Glomerular visceral epithelial cell (primary cell): Measurements from ENCODE around the gene SRRM2.
A peak's percentile ranks its signal among the peaks of the same experiment; 100 is the strongest.

ENCODE experiments used
- DNase-seq: peaks from one replicate; pipeline ENCODE4 v3.0.0-alpha.2; 2016; ENCODE audit errors: extremely low spot score

Gene SRRM2

DNA sequence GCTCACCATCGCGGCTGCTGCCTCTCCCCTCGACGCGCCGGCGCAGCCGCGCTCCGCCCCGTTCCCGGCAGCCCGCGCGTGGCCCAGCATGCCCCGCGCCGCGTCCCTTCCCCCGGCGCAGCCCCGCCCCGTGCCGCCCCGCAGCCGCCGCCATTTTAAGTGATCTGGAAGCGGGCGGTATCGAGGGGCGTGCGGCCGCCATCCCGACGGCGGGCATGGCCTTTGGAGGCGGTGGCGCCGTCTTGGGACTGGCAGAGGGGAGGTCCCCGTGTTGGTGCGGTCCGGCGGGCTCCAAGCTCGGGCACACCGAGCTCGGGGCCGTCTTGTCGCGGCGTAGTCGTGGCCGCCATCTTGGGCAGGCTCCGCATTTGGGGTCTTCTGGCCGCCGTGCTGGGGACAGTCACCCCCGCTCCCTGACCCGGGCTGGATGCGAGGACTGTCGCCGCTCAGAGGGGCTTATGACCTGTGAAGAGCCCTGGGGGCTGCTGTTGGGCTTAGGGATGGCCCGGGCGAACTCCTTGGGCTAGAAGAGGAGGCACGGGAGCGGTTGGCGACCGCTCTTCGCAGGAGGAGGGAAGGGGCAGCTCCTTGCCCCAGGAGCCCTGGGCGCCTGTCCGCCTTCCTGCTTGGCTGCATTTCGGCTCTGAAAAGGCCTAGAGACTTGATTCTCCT, 24.9 kb downstream of the SRRM2 start, which contains the start of gene ELOB:
Gene ELOB, minus strand, starts transcription at position 50 of the 672 bp plus-strand sequence. Its CDS starts 41 bp downstream, at position 9.
- peak; percentile 82 for DNase-seq

DNA sequence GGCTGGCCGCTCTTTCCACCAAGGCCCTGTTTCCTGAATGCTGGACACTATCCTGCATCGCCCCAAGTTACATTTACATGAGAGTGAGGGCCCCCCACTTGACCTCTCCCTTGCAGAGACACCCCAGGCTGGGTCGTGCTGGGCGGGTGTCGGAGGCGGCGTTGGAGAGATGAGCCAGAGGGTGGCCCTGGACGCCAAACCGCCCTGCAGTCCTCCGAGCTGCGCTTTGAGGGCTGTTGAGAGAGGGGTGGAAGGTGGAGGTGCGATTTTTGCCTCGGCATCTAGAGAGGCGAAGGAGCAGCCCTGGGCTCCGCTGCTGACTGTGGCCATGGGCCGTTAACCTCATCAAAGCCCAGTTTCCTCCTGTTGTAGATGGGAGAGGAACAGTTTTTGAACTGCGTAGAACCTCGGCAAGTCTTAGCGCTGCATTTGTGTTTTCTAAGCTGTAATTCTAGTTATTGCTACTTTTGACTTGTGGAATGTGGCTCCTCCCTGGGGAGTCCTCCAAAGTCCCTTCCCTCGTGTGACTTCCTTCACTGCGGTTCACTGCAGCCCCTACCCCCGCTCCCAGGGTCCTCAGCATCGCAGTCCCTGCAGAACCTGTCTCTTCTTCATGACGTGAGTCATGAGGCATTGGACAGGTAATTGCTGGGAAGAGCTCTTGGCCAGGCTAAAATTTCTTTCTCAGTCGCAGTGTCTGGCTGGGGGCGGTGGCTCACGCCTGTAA, 25.6 kb downstream of the SRRM2 start:
- DNase-seq = no peak

GRCh38 chr16:2778630-2778958, 26.2 kb downstream of the SRRM2 start:
- no peak for DNase-seq

- no peak for DNase-seq
Observed at GRCh38 chr16:2779151-2779920, 26.9 kb downstream of the SRRM2 start.

DNA sequence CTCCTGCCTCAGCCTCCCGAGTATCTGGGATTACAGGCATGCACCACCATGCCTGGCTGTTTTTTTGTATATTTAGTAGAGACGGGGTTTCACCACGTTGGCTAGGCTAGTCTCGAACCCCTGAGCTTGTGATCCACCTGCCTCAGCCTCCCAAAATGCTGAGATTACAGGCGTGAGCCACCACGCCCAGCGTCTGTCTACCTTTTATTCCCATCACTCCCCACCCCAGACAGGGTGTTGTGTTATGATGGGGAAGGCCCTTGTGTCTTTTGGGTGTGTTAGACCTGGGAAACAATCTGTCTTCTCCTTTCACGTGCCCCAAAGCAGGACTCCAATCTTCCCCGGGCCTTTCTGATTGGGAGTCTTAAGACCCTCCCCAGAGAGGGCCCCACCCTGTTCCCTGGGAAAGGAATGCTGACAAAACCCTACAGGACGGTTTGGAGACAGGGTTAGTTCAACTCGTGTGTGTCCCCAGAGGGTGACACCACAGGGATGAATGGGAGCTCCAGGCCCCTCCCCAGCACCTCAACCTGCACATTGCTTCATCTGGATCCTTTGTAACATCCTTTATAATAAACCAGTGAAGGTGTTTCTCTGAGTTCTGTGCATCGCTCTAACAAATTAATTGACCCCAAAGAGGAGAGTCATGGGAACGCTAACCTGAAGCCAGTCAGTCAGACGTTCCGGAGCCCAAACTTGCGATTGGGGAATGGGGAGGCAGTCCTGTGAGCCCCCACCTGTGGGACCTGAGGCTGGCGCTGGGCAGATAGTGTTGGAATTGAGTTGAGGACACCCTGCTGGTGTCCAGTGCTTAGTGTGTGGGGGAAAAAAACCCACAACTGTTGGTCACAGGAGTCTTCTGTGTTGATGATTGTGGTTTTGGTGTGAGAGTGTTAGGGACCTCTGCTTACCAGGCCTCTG, 27.8 kb downstream of the SRRM2 start:
- no peak for DNase-seq

DNA sequence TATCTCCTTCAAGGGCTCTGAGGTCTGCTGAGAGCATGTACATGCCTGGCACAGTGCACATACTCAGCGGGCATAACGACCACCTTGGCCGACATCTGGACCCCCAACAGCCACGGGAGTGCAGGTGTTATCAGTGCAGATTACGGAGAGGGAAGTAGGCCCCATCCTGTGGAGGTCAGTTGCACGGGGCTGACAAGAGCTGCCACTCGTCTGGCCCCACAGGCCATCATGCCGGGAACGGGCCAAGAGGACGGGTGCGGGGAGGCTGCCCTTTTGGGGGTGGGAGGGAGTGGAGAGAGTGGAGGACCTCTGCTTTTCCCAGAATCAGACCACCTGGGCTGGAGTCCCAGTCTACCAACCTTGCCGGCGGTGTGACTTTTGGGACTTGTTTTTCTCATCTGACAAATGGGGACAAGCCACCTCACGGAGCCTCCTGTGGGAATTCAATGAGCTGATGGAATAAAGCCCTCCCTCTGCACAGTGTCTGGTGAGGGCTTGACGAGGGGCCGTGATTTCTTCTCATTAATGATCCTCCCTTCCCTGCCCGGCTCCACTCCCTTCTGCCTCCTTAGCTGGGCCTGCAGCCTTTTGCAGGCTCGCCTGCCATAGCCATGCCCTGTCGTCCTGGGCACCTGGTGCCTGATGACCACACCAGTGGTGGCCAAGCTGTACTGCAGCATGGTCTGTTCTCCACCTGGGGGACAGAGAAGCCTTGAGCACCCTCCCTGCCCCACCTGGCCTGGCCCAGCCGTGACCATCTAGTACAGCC, 30.3 kb downstream of the SRRM2 start:
- DNase-seq = no peak

DNA sequence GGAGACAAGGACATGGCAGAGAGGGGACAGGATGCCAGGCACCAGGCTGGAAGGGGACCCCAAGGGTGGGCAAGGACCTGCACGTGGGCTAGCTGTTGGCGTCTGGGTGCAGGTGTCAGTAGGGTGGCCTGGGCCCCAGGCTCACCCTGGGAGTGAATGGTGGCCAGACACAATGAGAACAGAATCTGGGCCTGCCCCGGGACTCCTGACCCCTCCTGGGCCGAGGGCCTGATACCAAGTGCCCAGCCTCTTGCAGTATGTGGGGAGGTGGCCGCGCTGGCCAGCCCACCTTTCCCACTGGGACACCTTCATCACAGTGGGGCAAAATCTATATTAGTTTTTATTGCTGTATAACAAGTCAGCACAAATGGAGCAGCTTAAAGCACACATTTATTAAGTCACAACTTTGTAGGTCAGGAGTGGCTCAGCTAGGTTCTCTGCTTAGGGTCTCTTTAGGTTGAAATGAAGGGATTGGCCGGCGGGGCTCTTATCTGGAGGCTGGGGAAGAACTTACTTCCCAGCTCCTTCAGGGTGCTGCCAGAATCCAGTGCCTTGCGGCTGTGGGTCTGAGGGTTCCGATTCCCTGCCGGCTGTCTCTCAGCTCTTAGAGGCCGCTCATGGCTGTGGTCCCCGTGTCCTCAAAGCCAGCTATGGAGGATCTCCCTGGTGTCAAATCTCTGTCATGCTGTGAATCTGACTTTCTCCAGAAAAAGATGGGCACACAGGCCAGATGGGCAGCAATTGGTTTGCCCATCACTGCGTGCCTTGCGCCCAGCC, 31.3 kb downstream of the SRRM2 start:
- DNase-seq = no peak

- DNase-seq = no peak
Observed at GRCh38 chr16:2784358-2785100, 32.1 kb downstream of the SRRM2 start.

GRCh38 chr16:2785101-2785991, 32.9 kb downstream of the SRRM2 start:
- DNase-seq = no peak

DNA sequence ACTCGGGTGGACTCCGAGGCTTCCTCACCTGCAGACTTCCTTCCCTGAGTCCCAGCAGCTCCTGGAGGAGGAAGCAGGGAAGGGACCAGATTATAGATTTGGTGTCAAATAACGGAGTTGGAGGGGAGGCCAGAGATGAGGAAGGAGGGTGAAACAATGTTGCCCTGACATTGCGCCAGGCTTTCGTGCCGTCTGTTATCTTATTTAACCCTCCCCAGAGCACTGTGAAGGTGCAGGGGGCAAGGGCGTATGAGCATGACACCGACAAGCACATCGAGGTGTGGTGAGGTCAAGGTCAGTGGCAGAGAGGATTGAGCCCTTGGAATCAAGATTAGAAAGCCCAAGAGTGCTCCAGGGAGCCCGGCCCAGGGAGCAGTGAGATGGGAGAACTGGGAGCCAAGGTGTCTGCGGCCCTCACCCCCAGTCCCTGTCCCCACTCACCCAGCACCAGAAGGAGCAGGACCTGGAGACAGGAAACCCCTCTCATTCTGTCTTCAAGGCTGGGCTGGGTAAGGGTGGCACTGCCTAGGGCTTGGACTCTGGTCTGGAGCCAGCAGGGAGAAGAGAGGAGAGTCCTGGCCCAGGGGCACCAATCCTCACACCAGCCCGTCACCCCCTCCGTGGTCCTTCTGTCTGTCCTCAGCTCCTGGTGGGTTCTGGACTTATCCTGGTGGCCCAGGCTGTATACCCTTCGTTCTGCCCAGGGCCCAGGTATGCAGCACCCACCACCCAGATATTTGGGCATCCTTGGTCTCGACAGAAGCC, 33.8 kb downstream of the SRRM2 start:
- DNase-seq = no peak

DNA sequence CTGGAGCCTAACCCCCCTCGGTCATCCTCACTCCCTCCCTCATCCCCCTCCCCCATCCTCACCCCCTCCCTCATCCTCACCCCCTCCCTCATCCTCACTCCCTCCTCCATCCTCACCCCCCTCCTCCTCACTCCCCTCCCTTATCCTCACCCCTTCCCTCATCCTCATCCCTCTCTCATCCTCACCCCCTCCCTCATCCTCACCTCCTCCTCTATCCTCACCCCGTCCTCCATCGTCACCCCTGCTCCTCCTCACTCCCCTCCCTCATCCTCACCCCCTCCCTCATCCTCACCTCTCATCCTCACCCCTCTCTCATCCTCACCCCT, 34.4 kb downstream of the SRRM2 start:
- DNase-seq = no peak

- no peak for DNase-seq
Observed at GRCh38 chr16:2787406-2787805, 35.0 kb downstream of the SRRM2 start, which contains the start of gene PRSS33. Gene PRSS33 (minus strand): TSS chr16:2787560. CDS start chr16:2786547, 1,013 bp downstream.

- no peak for DNase-seq
Observed at GRCh38 chr16:2787961-2788360, 35.5 kb downstream of the SRRM2 start.

GRCh38 chr16:2790631-2791030, 38.2 kb downstream of the SRRM2 start:
- no peak for DNase-seq

GRCh38 chr16:2791174-2791573, 38.7 kb downstream of the SRRM2 start:
- no peak for DNase-seq

- DNase-seq = no peak
Observed at GRCh38 chr16:2792940-2793339, 40.5 kb downstream of the SRRM2 start.

- no peak for DNase-seq
Observed at GRCh38 chr16:2795395-2796143, 43.1 kb downstream of the SRRM2 start.
